GM19099 (cell line): ENCODE measurements around the gene BRSK2.

Source experiments
- POLR2A ChIP-seq: IDR thresholded peaks from 3 replicates; pipeline ENCODE4 v1.6.1; 2011; ENCODE audit warnings: low read depth; ENCODE audit not compliant: insufficient read length; ENCODE audit errors: extremely low read depth

Gene BRSK2

DNA sequence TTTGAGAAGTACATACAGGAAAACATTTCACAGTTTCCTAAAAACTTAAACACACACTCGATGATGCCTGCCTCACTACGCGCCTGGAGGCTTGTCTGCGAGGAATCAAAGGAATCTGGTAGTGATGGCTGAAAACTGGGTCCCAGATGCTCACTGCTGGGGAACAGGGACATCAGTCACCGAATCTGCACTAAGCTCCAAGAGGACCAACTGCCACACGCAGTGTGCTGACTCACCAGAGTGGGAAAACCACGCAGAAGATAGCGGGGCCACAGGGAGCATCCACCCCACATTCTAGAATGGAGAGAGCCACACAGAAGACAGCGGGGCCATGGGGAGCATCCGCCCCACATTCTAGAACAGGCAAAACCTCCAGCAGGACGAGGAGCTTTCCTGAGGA is 121.2 kb downstream of the BRSK2 start:
- no peak for TF ChIP-seq POLR2A

DNA sequence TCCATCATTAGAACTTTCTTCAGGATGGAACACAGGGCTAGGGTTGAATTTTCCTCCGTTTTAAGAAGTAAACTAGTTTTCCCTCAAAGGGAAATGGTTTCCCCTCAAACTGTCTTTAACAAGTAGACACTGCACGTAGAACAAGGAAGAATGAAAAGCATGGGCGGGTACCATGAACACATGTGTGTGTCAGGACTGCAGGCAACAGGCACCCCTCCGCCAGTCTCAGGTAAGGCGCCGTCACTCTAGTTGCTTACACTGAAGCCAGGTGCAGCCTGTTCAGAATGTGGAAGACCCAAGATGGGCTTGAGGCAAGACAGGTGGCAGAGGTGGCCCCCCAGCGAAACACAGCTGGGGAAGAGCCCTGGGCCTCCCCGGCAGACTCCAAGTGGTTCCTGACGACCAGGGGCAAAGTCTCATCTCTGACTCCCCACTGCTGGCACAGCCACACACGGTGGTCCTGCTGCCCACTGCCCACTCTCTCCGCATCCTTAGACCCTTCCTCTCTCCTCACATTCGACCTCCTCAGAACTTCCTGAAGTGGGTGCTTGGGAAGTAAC is 122.3 kb downstream of the BRSK2 start:
- no peak for TF ChIP-seq POLR2A
